CD4-positive, alpha-beta T cell treated with Interleukin-15 for 1 hour (primary cell): ENCODE data around the gene RGS7BP.
"Not testable (repeated sequence)": the region's sequence is repeated elsewhere in the genome, so short reads cannot be mapped to it uniquely, and the experiment has no call there.

Experiments used
- DNase-seq: peaks from one replicate; pipeline ENCODE4 v3.0.0-alpha.2; 2020

Gene RGS7BP

GRCh38 chr5:64505769-64506566 lies at the start of gene RGS7BP:
TSS of gene RGS7BP (plus strand) at chr5:64506015. CDS start at chr5:64506625, 610 bp downstream.
- DNase-seq = no peak

GRCh38 chr5:64457846-64458245 lies 48.0 kb upstream of the RGS7BP start:
- no peak for DNase-seq

- DNase-seq = no peak
Measured at GRCh38 chr5:64458948-64459347, 46.9 kb upstream of the RGS7BP start.

DNA sequence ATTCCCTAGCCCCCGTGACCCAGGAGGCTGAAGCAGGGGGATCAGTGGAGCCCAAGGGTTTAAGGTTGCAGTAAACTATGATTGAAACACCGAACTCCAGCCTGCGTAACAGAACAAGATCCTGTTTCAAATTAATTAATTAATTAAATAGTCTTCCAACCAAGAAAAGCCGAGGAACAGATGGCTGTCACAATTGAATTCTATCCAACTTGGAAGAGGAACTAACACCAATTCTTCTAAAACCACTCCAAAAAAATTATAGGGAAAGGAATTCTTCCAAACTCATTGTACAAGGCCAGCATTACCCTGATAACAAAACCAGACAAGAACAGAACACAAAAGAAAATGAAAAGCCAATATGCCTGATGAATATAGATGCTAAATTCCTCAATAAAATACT lies 43.4 kb upstream of the RGS7BP start:
- DNase-seq = no peak

GRCh38 chr5:64486163-64486562 lies 19.7 kb upstream of the RGS7BP start:
- no peak for DNase-seq

DNA sequence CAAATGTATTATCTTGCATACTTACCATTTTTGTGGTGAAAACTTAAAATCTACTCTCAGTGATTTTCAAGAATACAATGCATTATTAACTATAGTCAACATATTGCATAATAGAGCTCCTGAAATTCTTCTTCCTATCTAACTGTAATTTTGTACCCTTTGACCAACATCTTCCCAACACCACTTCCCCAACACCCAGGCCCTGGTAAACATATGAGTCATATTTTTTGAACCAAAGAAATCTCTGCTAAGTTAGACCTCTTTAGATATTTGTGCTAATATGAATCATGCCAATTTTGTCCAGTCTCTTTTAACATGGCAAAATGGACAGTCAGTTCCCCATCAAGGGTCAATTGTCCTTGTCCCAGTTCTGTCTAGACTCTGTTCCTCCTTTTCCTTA lies 18.5 kb upstream of the RGS7BP start:
- no peak for DNase-seq

DNA sequence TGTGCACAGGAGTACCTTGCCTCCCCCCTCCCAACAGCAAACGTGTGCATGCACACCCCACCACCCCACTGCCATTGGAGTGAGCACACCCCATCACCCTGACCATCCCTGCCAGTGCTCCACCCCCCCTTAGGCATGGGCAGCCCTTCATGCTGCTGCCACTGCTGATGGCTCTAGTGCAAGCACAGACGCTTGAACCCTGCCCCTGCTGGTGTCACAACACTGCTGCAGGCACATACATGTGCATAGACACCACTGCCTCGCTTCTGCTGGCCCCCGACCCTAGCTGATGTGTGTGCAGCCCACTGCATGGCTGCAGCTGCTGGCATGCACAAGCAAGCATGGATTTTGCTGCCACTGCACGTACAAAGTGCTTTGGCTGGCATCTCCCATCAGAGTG lies 16.0 kb upstream of the RGS7BP start:
- DNase-seq = no peak

DNA sequence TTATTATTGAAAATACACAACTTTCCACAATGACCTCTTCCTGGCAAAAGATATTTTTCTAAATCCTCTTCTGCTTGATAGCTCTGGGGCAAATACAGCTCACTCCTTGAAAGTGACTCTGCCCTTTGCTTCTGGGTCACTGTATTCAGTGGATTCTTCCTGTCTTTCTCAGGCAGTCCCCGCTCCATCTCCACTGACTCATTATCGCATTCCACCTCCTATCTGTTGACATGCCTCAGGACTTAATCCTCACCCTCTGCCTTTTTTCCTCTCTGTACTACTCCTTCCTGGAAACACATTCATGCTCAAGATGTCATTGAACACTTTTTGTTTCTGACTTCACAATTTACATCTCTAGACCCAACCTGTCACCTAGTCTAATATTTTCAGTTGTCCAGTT lies 8.4 kb upstream of the RGS7BP start:
- no peak for DNase-seq

DNA sequence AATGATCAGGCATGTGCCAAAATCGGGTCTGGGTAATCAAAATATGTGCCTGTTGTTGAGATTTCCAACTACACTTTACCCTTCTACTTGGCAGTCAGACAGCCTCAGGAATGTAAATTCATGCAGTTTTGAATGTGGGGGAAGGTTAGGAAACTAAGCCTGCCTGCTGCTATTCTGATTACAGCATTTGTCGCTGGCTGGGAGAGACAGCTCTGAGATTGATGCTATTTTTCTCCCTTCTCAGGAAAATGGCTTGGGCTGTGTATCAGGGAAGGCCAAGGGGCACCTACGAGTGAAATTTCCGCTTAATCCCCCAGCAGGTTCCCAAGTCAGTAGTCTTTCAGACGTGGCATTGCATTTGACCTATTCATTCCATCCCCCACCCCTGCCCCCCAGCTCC lies 3.6 kb upstream of the RGS7BP start:
- DNase-seq = no peak

- no peak for DNase-seq
Measured at GRCh38 chr5:64506567-64507263, 900 bp downstream of the RGS7BP start.

GRCh38 chr5:64507264-64507605 lies 1.4 kb downstream of the RGS7BP start:
- no peak for DNase-seq

- no peak for DNase-seq
Measured at GRCh38 chr5:64509828-64510227, 4.0 kb downstream of the RGS7BP start.

DNA sequence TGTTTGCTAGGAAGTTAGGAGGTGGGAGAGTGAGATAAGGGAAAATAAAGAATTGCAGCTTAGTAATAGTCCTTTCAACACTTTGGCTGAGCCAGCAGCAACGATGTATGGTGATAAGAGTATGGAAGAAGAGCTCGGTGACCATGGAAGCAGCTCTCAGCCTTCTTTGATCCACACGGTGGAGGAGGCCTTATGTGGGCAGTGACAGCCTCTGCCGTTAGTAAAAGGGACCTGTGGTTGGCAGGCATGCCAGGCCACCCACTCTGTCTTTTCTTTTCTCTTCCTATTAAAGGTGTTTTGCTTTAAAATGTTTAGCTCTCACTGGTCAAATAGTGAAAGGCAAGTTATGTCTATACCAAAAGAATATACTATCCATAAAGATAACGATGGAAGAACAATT lies 7.7 kb downstream of the RGS7BP start:
- no peak for DNase-seq

GRCh38 chr5:64514612-64515011 lies 8.8 kb downstream of the RGS7BP start:
- no peak for DNase-seq

DNA sequence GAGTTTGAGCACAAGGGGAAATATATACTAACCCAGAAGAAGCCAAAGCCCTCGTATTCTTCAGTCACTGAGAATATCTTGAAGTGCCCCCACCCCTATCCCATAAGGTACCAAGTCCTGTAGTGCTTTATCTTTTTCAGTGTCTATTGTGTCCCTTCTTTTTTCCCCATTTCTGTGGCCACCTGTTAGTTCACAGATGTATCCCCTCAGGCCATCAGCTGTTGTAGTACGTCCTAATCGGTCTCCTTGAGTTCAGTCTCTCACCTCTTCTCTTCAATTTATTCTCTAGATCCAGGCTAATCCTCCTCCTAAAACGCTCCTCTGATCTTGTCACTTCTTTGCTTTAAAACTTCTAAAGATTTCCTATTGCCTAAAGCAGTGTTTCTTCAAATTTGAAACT lies 10.4 kb downstream of the RGS7BP start:
- no peak for DNase-seq

DNA sequence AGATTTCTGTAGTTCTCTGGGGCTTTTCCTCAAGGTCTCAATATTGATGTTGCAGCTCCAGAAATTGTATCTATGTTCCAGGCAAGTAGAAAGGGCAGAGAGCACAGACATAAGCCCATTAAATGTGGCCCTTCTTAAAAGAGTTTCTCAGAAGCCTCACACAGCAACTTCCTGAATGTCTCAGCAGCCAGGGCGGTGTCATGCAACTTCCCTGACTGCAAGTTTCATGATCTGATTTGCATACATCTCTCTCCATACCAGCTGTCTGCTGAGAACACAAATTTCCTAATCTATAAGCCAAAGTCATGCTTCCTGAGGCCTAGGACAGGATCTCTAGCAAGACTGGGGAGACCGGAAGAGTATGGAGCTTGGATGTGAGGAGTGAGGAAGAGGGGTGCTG lies 13.0 kb downstream of the RGS7BP start:
- no peak for DNase-seq

DNA sequence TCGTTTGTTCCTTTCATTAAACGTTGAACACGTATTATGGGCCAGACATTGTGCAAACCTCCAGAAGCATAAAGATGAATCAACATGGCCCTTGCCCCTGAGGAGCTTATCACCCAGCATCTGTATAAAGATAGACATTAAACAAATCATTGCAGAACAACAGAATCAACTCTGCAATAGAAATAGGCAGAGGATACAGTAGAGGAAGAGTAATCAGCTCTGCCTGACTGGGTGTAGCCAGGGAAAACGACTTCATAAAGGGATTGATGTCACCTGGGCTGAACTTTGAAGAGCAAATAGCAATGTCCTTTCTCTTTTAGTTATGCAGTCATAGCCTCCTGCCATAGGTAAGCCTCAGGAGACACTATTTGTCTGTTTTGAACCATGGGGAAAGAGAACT lies 13.4 kb downstream of the RGS7BP start:
- no peak for DNase-seq

GRCh38 chr5:64526734-64527439 lies 21.1 kb downstream of the RGS7BP start:
- no peak for DNase-seq

GRCh38 chr5:64530076-64530475 lies 24.3 kb downstream of the RGS7BP start:
- DNase-seq = no peak

- no peak for DNase-seq
Measured at GRCh38 chr5:64532212-64532611, 26.4 kb downstream of the RGS7BP start.

GRCh38 chr5:64532657-64533056 lies 26.8 kb downstream of the RGS7BP start:
- no peak for DNase-seq

- no peak for DNase-seq
Measured at GRCh38 chr5:64534033-64534432, 28.2 kb downstream of the RGS7BP start.

GRCh38 chr5:64557911-64558310 lies 52.1 kb downstream of the RGS7BP start:
- no peak for DNase-seq

DNA sequence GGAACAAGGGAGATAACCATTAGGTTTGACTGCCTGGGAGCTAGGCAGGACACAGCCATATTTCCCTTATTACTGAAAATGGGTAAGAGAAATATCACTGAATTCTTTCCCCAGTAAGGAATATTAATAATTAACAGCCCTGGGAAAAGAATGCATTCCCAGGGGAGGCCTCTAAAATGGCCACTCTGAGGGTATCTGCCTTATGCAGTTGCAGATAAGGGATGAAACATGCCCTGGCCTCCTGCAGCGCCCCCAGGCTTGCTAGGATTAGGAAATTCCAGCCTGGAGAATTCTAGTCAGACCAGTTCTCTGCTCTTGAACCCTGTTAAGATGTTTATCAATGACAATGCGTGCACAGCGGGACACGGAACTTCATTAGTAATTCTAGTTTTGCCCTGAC lies 52.8 kb downstream of the RGS7BP start:
- not testable (repeated sequence) for DNase-seq
